Panc1 (cell line): ENCODE data around the gene STRADB.

Experiments
- TF ChIP-seq, protein P1 (sequence below), 2 experiments: IDR thresholded peaks; 2 replicates each; pipeline ENCODE4 v1.6.1; 2011 to 2012; ENCODE audit warnings: low read depth in 2 of 2, control low read depth in 1 of 2, low read length in 1 of 2, mild to moderate bottlenecking in 1 of 2, moderate library complexity in 1 of 2; ENCODE audit not compliant: insufficient read depth in 1 of 2
- TF ChIP-seq, protein P2 (sequence below): fragments of 450-650 bp; IDR thresholded peaks from 2 replicates; pipeline ENCODE4 v1.5.1; 2017; ENCODE audit warnings: mild to moderate bottlenecking

DNA sequence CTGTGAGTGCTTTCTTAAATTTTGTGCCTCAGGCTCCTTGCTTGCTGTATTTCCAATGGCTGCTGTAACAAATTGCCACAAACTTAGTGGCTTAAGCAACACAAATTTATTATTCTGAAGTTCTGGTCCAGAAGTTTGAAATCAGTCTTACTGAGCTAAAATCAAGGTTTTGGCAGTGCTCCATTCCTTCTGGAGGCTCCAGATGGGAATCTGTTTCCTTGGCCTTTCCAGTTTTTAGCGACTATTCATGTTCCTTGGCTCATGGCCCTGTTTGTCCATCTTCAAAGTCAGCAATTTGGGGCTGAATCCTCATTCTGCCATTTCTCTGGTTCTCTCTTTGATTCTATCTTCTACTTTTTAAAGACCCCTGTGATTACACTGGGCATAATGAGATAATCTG is 31.8 kb downstream of the STRADB start:
- TF ChIP-seq, protein P1, sequence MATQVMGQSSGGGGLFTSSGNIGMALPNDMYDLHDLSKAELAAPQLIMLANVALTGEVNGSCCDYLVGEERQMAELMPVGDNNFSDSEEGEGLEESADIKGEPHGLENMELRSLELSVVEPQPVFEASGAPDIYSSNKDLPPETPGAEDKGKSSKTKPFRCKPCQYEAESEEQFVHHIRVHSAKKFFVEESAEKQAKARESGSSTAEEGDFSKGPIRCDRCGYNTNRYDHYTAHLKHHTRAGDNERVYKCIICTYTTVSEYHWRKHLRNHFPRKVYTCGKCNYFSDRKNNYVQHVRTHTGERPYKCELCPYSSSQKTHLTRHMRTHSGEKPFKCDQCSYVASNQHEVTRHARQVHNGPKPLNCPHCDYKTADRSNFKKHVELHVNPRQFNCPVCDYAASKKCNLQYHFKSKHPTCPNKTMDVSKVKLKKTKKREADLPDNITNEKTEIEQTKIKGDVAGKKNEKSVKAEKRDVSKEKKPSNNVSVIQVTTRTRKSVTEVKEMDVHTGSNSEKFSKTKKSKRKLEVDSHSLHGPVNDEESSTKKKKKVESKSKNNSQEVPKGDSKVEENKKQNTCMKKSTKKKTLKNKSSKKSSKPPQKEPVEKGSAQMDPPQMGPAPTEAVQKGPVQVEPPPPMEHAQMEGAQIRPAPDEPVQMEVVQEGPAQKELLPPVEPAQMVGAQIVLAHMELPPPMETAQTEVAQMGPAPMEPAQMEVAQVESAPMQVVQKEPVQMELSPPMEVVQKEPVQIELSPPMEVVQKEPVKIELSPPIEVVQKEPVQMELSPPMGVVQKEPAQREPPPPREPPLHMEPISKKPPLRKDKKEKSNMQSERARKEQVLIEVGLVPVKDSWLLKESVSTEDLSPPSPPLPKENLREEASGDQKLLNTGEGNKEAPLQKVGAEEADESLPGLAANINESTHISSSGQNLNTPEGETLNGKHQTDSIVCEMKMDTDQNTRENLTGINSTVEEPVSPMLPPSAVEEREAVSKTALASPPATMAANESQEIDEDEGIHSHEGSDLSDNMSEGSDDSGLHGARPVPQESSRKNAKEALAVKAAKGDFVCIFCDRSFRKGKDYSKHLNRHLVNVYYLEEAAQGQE (IDR thresholded peaks at IDR 0.05; ENCODE audit: insufficient read depth in 1 of 2, low read depth in 2 of 2, low read length in 1 of 2): no peak
- TF ChIP-seq, protein P2, sequence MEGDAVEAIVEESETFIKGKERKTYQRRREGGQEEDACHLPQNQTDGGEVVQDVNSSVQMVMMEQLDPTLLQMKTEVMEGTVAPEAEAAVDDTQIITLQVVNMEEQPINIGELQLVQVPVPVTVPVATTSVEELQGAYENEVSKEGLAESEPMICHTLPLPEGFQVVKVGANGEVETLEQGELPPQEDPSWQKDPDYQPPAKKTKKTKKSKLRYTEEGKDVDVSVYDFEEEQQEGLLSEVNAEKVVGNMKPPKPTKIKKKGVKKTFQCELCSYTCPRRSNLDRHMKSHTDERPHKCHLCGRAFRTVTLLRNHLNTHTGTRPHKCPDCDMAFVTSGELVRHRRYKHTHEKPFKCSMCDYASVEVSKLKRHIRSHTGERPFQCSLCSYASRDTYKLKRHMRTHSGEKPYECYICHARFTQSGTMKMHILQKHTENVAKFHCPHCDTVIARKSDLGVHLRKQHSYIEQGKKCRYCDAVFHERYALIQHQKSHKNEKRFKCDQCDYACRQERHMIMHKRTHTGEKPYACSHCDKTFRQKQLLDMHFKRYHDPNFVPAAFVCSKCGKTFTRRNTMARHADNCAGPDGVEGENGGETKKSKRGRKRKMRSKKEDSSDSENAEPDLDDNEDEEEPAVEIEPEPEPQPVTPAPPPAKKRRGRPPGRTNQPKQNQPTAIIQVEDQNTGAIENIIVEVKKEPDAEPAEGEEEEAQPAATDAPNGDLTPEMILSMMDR: no peak
